ENCODE results near the gene TET2. TPM values are rescaled to one million over a fixed set of nuclear protein-coding genes. Genes with fewer than 3 reads are reported as not detected.

The TET2 gene
- total and polyA plus RNA-seq, 5 donors from 2014 or later: 9.9 to 53.2 (median 19.7) TPM

- Mint-ChIP-seq H3K36me3 (no peaks in the 10 kb centered on the region), H3K27ac (peak overlapping the region; percentile 89 to 99 (median 92)), H3K9me3 (peaks cover 0 to 4% (median 0%) of the 10 kb centered on the region in 7 donors), H3K4me1 (peaks cover 25 to 43% (median 35%) of the 10 kb centered on the region in 4 donors), H3K27me3 (peaks cover 13% of the 10 kb centered on the region), H3K4me3 (peak overlapping the region; percentile 94 to 100 (median 100))
- no peaks in the 10 kb centered on the region for H3K36me3 ChIP-seq (ENCODE audit: control insufficient read depth, insufficient read depth, low read length)
- H3K4me3 ChIP-seq (ENCODE audit: low read depth, low read length): peak overlapping the region; percentile 61
- no peak for ATAC-seq (ENCODE audit: low read depth in 2 of 2)
- H3K27ac ChIP-seq (ENCODE audit: insufficient read depth, low read length, poor library complexity, severe bottlenecking): peak overlapping the region; percentile 86
- DNase-seq: peak in 2 of 3 donors; percentile 27 to 29
- H3K4me1 ChIP-seq (ENCODE audit: control insufficient read depth, insufficient read depth, low read length, poor library complexity, severe bottlenecking): peaks cover 27% of the 10 kb centered on the region
- H3K27me3 ChIP-seq (ENCODE audit: control insufficient read depth, insufficient read depth, low read length): no peaks in the 10 kb centered on the region
- no peaks in the 10 kb centered on the region for H3K9me3 ChIP-seq (ENCODE audit: control insufficient read depth in 2 of 2, low read length in 2 of 2)
Measured at GRCh38 chr4:105145156-105145902, 1.3 kb upstream of the TET2 start.

GRCh38 chr4:105145903-105146275, 787 bp upstream of the TET2 start:
- H3K4me3 Mint-ChIP-seq: peak overlapping the region; percentile 94 to 100 (median 100)
- H3K27ac ChIP-seq (ENCODE audit: insufficient read depth, low read length, poor library complexity, severe bottlenecking): peak overlapping the region; percentile 86

GRCh38 chr4:105147016-105147552, 408 bp downstream of the TET2 start:
- Histone ChIP-seq H3K9me3 (ENCODE audit: control insufficient read depth in 2 of 2, low read length in 2 of 2) (no peaks in the 10 kb centered on the region), H3K36me3 (ENCODE audit: control insufficient read depth, insufficient read depth, low read length) (no peaks in the 10 kb centered on the region), H3K27me3 (ENCODE audit: control insufficient read depth, insufficient read depth, low read length) (no peaks in the 10 kb centered on the region), H3K4me3 (ENCODE audit: low read depth, low read length) (peak overlapping the region; percentile 97), H3K4me1 (ENCODE audit: control insufficient read depth, insufficient read depth, low read length, poor library complexity, severe bottlenecking) (peaks cover 26% of the 10 kb centered on the region), H3K27ac (ENCODE audit: insufficient read depth, low read length, poor library complexity, severe bottlenecking) (peak overlapping the region; percentile 86)
- ATAC-seq (ENCODE audit: low read depth in 2 of 2) (peak; percentile 5 to 7), DNase-seq (peak in 1 of 3 donors; percentile 7)
- Mint-ChIP-seq H3K36me3 (no peaks in the 10 kb centered on the region), H3K9me3 (peaks cover 0 to 4% (median 0%) of the 10 kb centered on the region in 7 donors), H3K27ac (peak overlapping the region; percentile 97 to 99 (median 98)), H3K4me3 (peak overlapping the region; percentile 97 to 100 (median 100)), H3K27me3 (peaks cover 13% of the 10 kb centered on the region), H3K4me1 (peaks cover 25 to 45% (median 37%) of the 10 kb centered on the region in 4 donors)

More at GRCh38 chr4:105145903-105146275, 787 bp upstream of the TET2 start:
- Mint-ChIP-seq H3K27ac (peak overlapping the region; percentile 89 to 99 (median 92)), H3K36me3 (no peaks in the 10 kb centered on the region), H3K9me3 (peaks cover 0 to 4% (median 0%) of the 10 kb centered on the region in 7 donors), H3K27me3 (peaks cover 13% of the 10 kb centered on the region), H3K4me1 (peaks cover 28 to 45% (median 36%) of the 10 kb centered on the region in 4 donors)
- Histone ChIP-seq H3K9me3 (ENCODE audit: control insufficient read depth in 2 of 2, low read length in 2 of 2) (no peaks in the 10 kb centered on the region), H3K27me3 (ENCODE audit: control insufficient read depth, insufficient read depth, low read length) (no peaks in the 10 kb centered on the region), H3K36me3 (ENCODE audit: control insufficient read depth, insufficient read depth, low read length) (no peaks in the 10 kb centered on the region), H3K4me3 (ENCODE audit: low read depth, low read length) (peak overlapping the region; percentile 61), H3K4me1 (ENCODE audit: control insufficient read depth, insufficient read depth, low read length, poor library complexity, severe bottlenecking) (peaks cover 26% of the 10 kb centered on the region)
- ATAC-seq (ENCODE audit: low read depth in 2 of 2) (peak; percentile 12 to 19), DNase-seq (peak; percentile 31 to 42 (median 32))

GRCh38 chr4:105147553-105148161, 981 bp downstream of the TET2 start:
- H3K27ac Mint-ChIP-seq: peak overlapping the region; percentile 97 to 99 (median 98)
- H3K4me1 Mint-ChIP-seq: peaks cover 25 to 45% (median 37%) of the 10 kb centered on the region in 4 donors
- Histone ChIP-seq H3K27ac (ENCODE audit: insufficient read depth, low read length, poor library complexity, severe bottlenecking) (peak overlapping the region; percentile 86), H3K9me3 (ENCODE audit: control insufficient read depth in 2 of 2, low read length in 2 of 2) (no peaks in the 10 kb centered on the region), H3K36me3 (ENCODE audit: control insufficient read depth, insufficient read depth, low read length) (no peaks in the 10 kb centered on the region), H3K27me3 (ENCODE audit: control insufficient read depth, insufficient read depth, low read length) (no peaks in the 10 kb centered on the region), H3K4me1 (ENCODE audit: control insufficient read depth, insufficient read depth, low read length, poor library complexity, severe bottlenecking) (peaks cover 26% of the 10 kb centered on the region), H3K4me3 (ENCODE audit: low read depth, low read length) (peak overlapping the region; percentile 97)
- ATAC-seq (ENCODE audit: low read depth in 2 of 2) (no peak), DNase-seq (peak in 2 of 3 donors; percentile 37 to 56)
- no peaks in the 10 kb centered on the region for H3K36me3 Mint-ChIP-seq
- H3K9me3 Mint-ChIP-seq: peaks cover 0 to 4% (median 0%) of the 10 kb centered on the region in 7 donors
- peaks cover 13% of the 10 kb centered on the region for H3K27me3 Mint-ChIP-seq
- H3K4me3 Mint-ChIP-seq: peak overlapping the region; percentile 97 to 100 (median 100)

- Mint-ChIP-seq H3K4me1 (peaks cover 29 to 51% (median 39%) of the 10 kb centered on the region in 4 donors), H3K36me3 (no peaks in the 10 kb centered on the region), H3K9me3 (peaks cover 0 to 4% (median 0%) of the 10 kb centered on the region in 7 donors), H3K27ac (peak overlapping the region in 1 of 3 donors; percentile 98), H3K27me3 (peaks cover 13% of the 10 kb centered on the region), H3K4me3 (peak overlapping the region; percentile 97 to 100 (median 100))
- no peaks in the 10 kb centered on the region for H3K36me3 ChIP-seq (ENCODE audit: control insufficient read depth, insufficient read depth, low read length)
- peaks cover 26% of the 10 kb centered on the region for H3K4me1 ChIP-seq (ENCODE audit: control insufficient read depth, insufficient read depth, low read length, poor library complexity, severe bottlenecking)
- no peaks in the 10 kb centered on the region for H3K9me3 ChIP-seq (ENCODE audit: control insufficient read depth in 2 of 2, low read length in 2 of 2)
- H3K27ac ChIP-seq (ENCODE audit: insufficient read depth, low read length, poor library complexity, severe bottlenecking): no peak overlapping the region
- peak overlapping the region; percentile 97 for H3K4me3 ChIP-seq (ENCODE audit: low read depth, low read length)
- ATAC-seq (ENCODE audit: low read depth in 2 of 2): no peak
- no peak for DNase-seq
- H3K27me3 ChIP-seq (ENCODE audit: control insufficient read depth, insufficient read depth, low read length): no peaks in the 10 kb centered on the region
Measured at GRCh38 chr4:105148356-105148755, 1.7 kb downstream of the TET2 start.

GRCh38 chr4:105148776-105149175, 2.1 kb downstream of the TET2 start:
- DNase-seq (no peak), ATAC-seq (ENCODE audit: low read depth in 2 of 2) (no peak)
- H3K27ac ChIP-seq (ENCODE audit: insufficient read depth, low read length, poor library complexity, severe bottlenecking): no peak overlapping the region
- Mint-ChIP-seq H3K4me1 (peaks cover 33 to 55% (median 42%) of the 10 kb centered on the region in 4 donors), H3K4me3 (peak overlapping the region; percentile 38 to 100 (median 72)), H3K27me3 (peaks cover 13% of the 10 kb centered on the region), H3K27ac (no peak overlapping the region), H3K36me3 (no peaks in the 10 kb centered on the region), H3K9me3 (peaks cover 0 to 4% (median 0%) of the 10 kb centered on the region in 7 donors)
- no peaks in the 10 kb centered on the region for H3K27me3 ChIP-seq (ENCODE audit: control insufficient read depth, insufficient read depth, low read length)
- H3K36me3 ChIP-seq (ENCODE audit: control insufficient read depth, insufficient read depth, low read length): no peaks in the 10 kb centered on the region
- peaks cover 26% of the 10 kb centered on the region for H3K4me1 ChIP-seq (ENCODE audit: control insufficient read depth, insufficient read depth, low read length, poor library complexity, severe bottlenecking)
- H3K4me3 ChIP-seq (ENCODE audit: low read depth, low read length): peak overlapping the region; percentile 97
- H3K9me3 ChIP-seq (ENCODE audit: control insufficient read depth in 2 of 2, low read length in 2 of 2): no peaks in the 10 kb centered on the region

- peaks cover 13% of the 10 kb centered on the region for H3K27me3 Mint-ChIP-seq
- H3K27ac Mint-ChIP-seq: no peak overlapping the region
- DNase-seq (peak in 1 of 3 donors; percentile 21), ATAC-seq (ENCODE audit: low read depth in 2 of 2) (no peak)
- peaks cover 0 to 4% (median 0%) of the 10 kb centered on the region in 7 donors for H3K9me3 Mint-ChIP-seq
- no peaks in the 10 kb centered on the region for H3K36me3 Mint-ChIP-seq
- peak overlapping the region; percentile 97 for H3K4me3 ChIP-seq (ENCODE audit: low read depth, low read length)
- H3K36me3 ChIP-seq (ENCODE audit: control insufficient read depth, insufficient read depth, low read length): no peaks in the 10 kb centered on the region
- peak overlapping the region; percentile 56 to 100 (median 72) for H3K4me3 Mint-ChIP-seq
- no peak overlapping the region for H3K27ac ChIP-seq (ENCODE audit: insufficient read depth, low read length, poor library complexity, severe bottlenecking)
- no peaks in the 10 kb centered on the region for H3K27me3 ChIP-seq (ENCODE audit: control insufficient read depth, insufficient read depth, low read length)
- H3K4me1 Mint-ChIP-seq: peaks cover 40 to 64% (median 51%) of the 10 kb centered on the region in 4 donors
- H3K4me1 ChIP-seq (ENCODE audit: control insufficient read depth, insufficient read depth, low read length, poor library complexity, severe bottlenecking): peaks cover 26% of the 10 kb centered on the region
- H3K9me3 ChIP-seq (ENCODE audit: control insufficient read depth in 2 of 2, low read length in 2 of 2): no peaks in the 10 kb centered on the region
Measured at GRCh38 chr4:105149771-105150170, 3.1 kb downstream of the TET2 start.
